ENCODE measurements around the gene CARMIL1. TPM values are rescaled to one million over a fixed set of nuclear protein-coding genes. Genes with fewer than 3 reads are reported as not detected.
"Not testable (repeated sequence)": the region's sequence is repeated elsewhere in the genome, so short reads cannot be mapped to it uniquely, and the experiment has no call there.

The CARMIL1 gene
- total RNA-seq, 1 donor from 2014 or later: 14.0 TPM

GRCh38 chr6:25277857-25278256, 1.3 kb upstream of the CARMIL1 start:
- DNase-seq: no peak

- DNase-seq: no peak
Measured at GRCh38 chr6:25278261-25278913, 787 bp upstream of the CARMIL1 start.

- DNase-seq: no peak
Measured at GRCh38 chr6:25279748-25280343, 672 bp downstream of the CARMIL1 start.

- peak; percentile 35 for DNase-seq
Measured at GRCh38 chr6:25280344-25281074, 1.3 kb downstream of the CARMIL1 start.

- DNase-seq: no peak
Measured at GRCh38 chr6:25286891-25287290, 7.7 kb downstream of the CARMIL1 start.

- DNase-seq: no peak
Measured at GRCh38 chr6:25287941-25288340, 8.8 kb downstream of the CARMIL1 start.

- DNase-seq: no peak
Measured at GRCh38 chr6:25288518-25288917, 9.3 kb downstream of the CARMIL1 start.

GRCh38 chr6:25290306-25291060, 11.3 kb downstream of the CARMIL1 start:
- DNase-seq: no peak

GRCh38 chr6:25292384-25292783, 13.2 kb downstream of the CARMIL1 start:
- no peak for DNase-seq

- DNase-seq: no peak
Measured at GRCh38 chr6:25295651-25296050, 16.5 kb downstream of the CARMIL1 start.

GRCh38 chr6:25296217-25296905, 17.2 kb downstream of the CARMIL1 start:
- DNase-seq: no peak

GRCh38 chr6:25297039-25297441, 17.9 kb downstream of the CARMIL1 start:
- DNase-seq: no peak

- DNase-seq: no peak
Measured at GRCh38 chr6:25297823-25298522, 18.8 kb downstream of the CARMIL1 start.

GRCh38 chr6:25298523-25298865, 19.3 kb downstream of the CARMIL1 start:
- DNase-seq: not testable (repeated sequence)

- no peak for DNase-seq
Measured at GRCh38 chr6:25301362-25301761, 22.2 kb downstream of the CARMIL1 start.

- no peak for DNase-seq
Measured at GRCh38 chr6:25302151-25302550, 23.0 kb downstream of the CARMIL1 start.

- no peak for DNase-seq
Measured at GRCh38 chr6:25302677-25303128, 23.5 kb downstream of the CARMIL1 start.

- DNase-seq: no peak
Measured at GRCh38 chr6:25303254-25303653, 24.1 kb downstream of the CARMIL1 start.

GRCh38 chr6:25306379-25306778, 27.2 kb downstream of the CARMIL1 start:
- DNase-seq: no peak

- DNase-seq: no peak
Measured at GRCh38 chr6:25307805-25308494, 28.8 kb downstream of the CARMIL1 start.

GRCh38 chr6:25309886-25310285, 30.7 kb downstream of the CARMIL1 start:
- no peak for DNase-seq
